Gastroesophageal sphincter (tissue), 3 donors: Measurements from ENCODE around the gene HS2ST1.

ENCODE experiments used
- CTCF ChIP-seq, 4 experiments: fragments of 200-600 bp in 2 of 4; fragments of 450-650 bp in 2 of 4; sonication (generic) in 1 of 4; IDR thresholded peaks; one replicate each; pipeline ENCODE4 v1.5.1; 2017 to 2019; ENCODE audit warnings: antibody characterized with exemption in 4 of 4, mild to moderate bottlenecking in 2 of 4, moderate library complexity in 2 of 4
- POLR2A ChIP-seq, 2 donors: fragments of 450-650 bp; IDR thresholded peaks; one replicate each; pipeline ENCODE4 v1.6.1; 2017; ENCODE audit warnings: antibody characterized with exemption in 2 of 2, mild to moderate bottlenecking in 2 of 2, moderate library complexity in 1 of 2
- POLR2AphosphoS5 ChIP-seq: sonication (generic); formaldehyde crosslinking; IDR thresholded peaks from one replicate; pipeline ENCODE4 v1.6.1; 2017; ENCODE audit warnings: antibody characterized with exemption

GRCh38 chr1:87108814-87109411 lies 194.5 kb downstream of the HS2ST1 start:
- TF ChIP-seq CTCF (IDR thresholded peaks at IDR 0.05) = no peak
- no peak for TF ChIP-seq POLR2AphosphoS5
- TF ChIP-seq POLR2A (IDR thresholded peaks at IDR 0.05) = no peak
